Measurements from ENCODE around the gene C1QL3.

DNA sequence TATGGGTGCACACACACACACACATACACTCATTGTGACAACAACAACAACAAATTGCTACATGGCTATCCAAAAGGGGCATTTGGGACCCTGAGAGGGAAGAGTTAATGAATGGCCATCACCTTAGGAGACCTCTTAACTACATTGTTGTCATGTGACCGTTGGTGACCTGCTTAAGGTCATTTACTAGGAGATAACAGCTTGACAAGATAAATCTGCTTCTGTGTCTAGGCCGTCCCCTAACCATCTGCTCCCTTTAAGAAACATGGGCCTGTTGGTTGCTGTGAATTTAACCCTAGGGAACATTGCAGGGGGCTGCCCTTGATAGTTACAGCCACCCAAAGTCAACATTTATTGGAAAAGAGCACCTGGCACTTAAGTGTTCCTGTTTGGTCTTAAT lies 29.7 kb downstream of the C1QL3 start:
- TF ChIP-seq, protein P1, sequence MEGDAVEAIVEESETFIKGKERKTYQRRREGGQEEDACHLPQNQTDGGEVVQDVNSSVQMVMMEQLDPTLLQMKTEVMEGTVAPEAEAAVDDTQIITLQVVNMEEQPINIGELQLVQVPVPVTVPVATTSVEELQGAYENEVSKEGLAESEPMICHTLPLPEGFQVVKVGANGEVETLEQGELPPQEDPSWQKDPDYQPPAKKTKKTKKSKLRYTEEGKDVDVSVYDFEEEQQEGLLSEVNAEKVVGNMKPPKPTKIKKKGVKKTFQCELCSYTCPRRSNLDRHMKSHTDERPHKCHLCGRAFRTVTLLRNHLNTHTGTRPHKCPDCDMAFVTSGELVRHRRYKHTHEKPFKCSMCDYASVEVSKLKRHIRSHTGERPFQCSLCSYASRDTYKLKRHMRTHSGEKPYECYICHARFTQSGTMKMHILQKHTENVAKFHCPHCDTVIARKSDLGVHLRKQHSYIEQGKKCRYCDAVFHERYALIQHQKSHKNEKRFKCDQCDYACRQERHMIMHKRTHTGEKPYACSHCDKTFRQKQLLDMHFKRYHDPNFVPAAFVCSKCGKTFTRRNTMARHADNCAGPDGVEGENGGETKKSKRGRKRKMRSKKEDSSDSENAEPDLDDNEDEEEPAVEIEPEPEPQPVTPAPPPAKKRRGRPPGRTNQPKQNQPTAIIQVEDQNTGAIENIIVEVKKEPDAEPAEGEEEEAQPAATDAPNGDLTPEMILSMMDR (conservative IDR thresholded peaks at IDR 0.05; ENCODE audit: low read length): no peak
- no peak for TF ChIP-seq EZH2phosphoT487 (IDR thresholded peaks at IDR 0.05; ENCODE audit: borderline replicate concordance, low read depth, low read length)

All from OCI-LY7 (cell line).